Hepatic stellate cell (primary cell): ENCODE data around the gene OLFM2.
"Not testable (repeated sequence)": the region's sequence is repeated elsewhere in the genome, so short reads cannot be mapped to it uniquely, and the experiment has no call there.

ENCODE experiments used
- DNase-seq: peaks from one replicate; pipeline ENCODE4 v3.0.0; 2011; ENCODE audit warnings: low spot score

OLFM2 gene

DNA sequence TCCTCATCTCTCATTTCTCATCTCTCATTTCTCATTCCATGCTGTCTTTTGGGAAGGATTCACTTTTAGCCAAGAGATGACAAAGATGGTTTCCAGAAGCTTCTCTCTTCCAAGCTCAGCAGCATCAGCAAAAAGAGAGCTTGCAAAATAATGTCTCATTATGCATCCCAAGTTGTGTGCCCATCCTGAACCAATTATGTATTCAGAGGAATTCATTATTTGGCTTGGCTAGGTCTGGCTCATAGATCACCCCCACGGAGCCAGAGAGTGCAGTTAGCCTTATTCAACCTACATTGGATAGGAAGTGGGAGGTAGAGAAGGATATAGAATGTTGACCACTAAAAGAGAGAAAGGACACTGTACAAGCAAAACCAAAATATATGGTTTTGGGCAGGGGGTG, 5.4 kb upstream of the OLFM2 start:
- DNase-seq = no peak

DNA sequence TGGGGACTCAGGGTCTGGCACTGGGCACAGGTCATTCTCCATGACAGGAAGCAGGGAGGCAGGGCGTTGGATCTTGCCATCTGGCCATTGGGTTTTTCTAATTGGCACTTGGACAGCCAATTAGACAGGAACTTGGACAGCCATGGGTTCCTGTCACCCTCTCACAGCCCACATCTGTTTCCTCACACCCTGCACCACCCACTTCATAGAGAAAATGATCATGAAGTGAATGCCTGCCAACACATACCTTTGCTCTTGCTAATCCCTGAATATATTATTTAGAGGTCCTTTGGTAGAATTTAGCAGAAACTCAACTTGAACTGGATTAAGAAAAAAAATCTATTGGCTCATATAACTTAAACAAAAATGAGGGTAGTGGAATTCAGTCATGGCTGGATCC, 4.9 kb upstream of the OLFM2 start:
- DNase-seq = no peak

DNA sequence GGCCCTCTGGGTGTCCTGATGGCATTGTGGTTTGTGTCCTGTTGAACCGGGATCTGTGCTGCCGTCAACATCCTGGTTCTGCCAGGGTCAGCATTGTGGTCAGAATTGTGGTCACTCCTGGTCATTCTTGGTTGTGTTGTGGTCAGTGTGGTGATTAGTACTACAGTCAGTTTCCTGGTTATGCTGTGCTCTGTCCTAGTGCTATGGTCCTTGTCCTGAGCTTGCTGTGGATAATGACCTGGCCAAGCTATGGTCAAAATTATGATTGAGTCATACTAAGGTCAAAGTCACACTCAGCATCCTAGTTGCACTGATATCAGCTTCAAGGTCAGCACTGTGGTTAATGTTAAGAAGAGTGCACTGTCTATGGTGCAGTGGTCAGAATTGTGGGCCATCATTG, 4.5 kb upstream of the OLFM2 start:
- no peak for DNase-seq

DNA sequence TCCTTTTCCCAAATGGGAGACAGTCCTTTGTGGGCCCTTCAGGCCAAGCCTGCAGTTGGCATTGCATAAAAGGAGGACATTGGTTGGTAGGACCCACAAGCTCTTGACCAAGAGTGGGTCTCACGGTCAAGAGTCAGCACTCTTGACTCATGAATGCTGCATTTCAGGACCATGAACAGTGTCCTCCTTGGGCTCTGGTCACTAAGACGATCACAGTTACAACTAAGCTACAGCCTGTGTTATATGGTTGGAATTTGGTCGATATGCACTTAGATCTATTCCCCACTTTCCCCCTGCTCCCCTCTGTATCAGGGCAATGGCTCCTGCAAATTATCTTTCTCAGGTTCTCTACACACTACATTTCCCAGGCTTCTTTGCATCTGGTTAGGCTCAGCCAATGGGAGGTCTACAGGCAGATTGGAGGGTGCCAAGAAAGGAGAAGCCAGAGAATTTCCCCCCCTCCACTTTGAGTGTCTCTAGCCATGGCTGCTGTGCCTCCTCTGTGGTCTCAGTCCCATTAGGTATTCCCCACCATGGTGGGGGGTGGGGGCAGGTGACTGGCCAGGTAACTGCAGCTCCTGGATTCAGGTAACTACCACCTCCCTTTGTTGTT, 3.1 kb upstream of the OLFM2 start:
- DNase-seq = no peak

DNA sequence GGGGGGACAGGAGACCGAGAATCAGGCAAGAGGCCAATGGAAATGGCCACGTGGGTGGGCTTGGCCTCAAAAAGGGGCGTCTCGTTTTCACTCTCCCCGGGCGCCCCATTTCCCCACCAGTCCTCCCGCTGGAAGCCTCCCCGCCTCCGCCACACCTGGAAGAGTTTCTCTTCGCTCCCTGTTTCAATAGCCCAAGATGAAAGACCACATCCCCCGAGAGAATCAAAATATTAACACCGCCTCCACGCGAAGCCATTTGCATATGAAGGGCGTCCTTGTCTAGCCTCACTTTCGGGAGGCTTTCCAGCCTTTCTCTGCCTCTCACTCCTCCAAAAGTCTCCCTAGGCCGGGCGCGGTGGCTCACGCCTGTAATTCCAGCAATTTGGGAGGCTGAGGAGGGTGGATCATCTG, 691 bp upstream of the OLFM2 start:
- DNase-seq = no peak

DNA sequence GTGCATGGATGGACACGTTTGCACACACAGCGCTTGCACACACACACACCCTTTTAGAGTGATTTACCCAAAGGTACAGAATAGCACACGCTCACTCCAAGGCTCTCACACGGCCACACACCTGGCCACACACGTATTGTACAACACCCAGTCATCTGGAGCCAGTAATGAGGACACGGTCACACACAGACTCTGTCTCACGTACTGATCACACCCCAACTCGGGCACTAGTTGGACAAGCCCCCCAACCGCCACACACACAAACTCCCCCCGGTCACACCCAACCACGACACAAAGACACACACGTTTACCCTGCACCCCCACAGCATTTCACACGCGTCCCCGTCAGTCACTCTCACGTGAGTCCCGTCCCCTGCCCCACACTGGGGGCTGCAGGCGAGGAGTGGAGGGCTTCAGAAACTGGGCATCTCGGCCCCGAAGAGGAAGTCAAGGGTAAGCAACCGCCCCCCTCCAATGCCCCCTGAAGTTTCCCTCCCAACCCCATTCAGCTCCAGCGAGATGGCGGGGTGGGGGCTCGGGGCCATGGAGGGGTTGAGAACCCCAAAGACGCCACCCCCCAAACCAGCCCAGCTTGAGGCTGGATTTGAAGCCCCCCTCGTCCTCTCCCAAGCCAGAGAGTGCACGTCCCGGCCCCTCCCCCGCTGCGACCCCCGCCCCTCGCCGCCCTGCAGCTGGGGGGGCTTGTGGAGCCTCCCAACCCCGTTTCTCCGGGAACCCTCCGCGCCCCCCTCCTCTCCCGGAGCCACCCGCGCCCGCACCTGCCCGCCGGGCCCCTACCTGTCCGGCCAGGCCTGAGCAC, 599 bp downstream of the OLFM2 start:
- DNase-seq = no peak

DNA sequence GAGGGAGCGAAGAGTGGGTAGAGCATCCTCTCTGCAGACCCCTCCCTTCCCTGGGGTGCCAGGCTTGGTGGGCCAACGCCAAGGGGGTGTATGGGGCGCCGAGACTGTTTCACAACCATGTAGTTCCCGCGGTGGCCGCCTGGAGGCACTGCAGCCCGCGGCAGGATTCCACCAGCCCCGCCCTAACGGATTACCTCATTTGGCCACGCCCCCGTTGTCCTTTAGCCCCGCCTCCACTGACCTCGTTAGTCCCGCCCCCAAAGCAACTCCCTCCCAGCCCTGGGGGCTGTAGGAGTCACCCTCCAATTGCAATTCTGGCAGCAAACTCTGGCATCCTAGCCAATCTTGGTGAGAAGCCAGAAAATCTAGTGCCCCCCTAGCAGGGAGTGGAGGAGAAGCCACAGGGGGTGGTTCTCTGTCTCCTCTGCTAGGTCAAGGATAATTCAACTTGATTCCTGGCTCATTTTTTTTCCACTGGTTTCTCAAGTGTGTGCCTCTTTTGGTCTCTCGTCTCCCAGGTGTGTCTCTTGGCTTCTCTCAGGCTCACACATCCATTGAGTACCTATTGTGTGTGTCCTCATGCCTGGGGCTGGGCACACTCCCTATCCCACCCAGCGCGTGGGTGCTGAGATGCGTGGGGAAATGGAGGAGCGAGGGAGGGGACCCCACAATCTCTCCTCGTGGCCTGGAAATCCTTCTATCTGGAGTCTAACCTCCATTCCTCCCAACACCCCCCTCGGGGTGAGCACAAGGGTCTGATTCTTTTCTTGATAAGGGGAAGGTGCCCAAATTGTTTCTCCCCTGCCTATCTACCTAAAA, 2.0 kb downstream of the OLFM2 start:
- DNase-seq = peak; percentile 83

DNA sequence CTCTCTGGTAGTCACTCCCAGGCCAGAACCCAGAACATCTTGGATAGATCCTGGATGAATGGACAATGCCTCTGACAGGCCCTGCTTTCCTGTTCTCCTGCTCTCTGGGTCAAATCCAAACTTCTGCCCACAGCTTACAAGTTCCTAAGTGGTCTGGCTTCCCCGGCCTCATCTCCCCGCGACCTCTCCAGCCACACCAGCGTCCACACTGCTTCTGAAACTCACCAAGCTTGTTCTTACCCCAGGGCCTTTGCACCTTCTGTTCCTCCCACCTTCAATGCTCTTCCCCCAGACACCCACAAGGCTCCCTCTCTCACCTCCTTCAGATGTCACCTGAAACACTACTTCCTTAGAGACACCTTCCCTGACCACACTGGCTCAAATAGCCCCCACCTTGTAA, 3.5 kb downstream of the OLFM2 start:
- no peak for DNase-seq

DNA sequence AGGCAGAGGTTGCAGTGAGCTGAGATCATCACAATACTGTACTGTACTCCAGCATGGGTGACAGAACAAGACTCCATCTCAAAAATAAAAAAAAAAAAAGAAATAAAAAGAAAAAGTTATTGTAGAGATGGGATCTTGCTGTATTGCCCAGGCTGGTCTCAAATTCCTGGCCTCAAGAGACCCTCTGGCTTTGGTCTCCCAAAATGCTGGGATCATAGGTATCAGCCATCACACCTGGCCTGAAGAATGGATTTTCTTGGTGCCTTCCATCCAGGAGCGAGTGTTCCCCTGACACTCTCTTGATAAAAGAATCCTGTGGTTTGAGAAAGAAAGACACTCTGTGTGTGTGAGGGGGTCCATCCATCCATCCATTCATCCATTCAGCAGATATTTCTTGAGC, 4.7 kb downstream of the OLFM2 start:
- no peak for DNase-seq

DNA sequence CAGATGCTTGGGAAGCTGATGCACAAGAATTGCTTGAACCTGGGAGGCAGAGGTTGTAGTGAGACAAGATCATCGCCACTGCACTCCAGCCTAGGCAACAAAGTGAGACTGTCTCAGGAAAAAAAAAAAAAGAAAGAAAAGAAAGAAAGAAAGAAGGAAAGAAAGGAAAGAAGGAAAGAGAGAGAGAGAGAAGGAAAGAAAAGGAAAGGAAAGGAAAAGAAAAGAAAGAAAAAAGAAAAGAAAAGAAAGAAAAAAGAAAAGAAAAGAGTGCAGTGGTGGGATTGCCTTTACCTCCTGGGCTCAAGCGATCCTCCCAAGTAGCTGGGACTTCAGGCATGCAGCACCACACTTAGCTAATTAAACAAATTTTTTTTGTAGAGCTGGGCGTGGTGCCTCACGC, 12.9 kb downstream of the OLFM2 start:
- DNase-seq = no peak

DNA sequence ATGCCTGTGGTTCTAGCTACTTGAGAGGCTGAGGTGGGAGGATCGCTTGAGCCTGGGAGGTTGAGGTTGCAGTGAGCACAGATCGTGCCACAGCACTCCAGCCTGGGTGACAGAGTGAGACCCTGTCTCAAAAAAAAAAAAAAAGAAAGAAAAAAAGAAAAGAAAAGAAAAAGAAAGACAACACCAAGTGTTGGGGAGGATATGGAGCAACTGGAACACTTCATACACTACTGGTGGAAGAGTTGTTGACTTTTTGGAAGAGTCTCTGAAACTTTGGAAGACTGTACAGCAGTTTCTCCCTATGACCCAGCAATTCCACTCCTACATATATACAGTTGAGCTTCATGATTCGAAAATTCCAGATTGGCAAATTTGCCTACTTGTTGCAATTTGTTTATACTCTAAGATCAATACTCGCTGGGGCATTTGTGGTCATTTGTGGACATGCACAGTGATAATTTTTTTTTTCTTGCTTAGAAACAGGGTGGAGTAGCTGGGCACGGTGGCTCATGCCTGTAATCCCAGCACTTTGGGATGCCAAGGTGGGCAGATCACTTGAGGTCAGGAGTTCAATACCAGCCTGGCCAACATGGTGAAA, 13.4 kb downstream of the OLFM2 start:
- not testable (repeated sequence) for DNase-seq

DNA sequence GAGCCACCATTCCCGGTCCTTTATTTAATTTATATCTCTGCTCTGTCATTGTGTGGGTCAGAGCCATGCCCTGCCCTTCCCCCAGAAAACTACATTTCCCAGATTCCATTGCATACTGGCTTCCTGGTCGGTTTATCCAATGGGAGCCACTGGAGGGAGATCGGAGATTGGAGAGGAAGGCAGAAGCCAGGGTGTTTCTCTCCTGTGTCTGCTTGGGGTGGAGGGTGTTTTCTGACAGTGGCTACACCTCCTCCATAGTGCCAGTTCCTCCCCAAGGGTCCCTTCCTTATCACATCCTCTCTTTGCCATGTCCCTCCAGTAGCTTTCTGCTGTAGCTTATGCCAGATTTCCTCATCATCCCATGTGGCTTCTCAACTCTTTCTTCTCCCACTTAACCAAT, 19.0 kb downstream of the OLFM2 start:
- DNase-seq = peak; percentile 93

DNA sequence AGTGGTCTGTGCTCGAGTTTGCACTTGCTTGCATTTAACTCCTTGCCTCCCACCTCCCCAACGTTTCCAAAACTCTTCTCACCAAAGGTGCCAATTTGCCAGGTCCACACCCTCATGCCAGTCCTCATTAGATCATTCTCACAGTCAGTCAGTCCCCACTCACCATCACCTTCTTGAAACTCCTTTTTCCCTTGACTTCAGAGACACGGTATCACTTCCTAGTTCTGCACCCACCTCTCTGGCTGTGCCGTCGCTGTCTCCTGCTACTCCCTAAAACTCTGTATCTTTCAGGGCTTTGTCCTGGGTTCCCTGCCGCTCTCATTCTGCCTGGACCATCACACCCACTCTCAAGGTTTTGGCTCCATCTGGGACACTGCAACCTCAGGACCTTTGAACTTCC, 19.6 kb downstream of the OLFM2 start:
- no peak for DNase-seq

DNA sequence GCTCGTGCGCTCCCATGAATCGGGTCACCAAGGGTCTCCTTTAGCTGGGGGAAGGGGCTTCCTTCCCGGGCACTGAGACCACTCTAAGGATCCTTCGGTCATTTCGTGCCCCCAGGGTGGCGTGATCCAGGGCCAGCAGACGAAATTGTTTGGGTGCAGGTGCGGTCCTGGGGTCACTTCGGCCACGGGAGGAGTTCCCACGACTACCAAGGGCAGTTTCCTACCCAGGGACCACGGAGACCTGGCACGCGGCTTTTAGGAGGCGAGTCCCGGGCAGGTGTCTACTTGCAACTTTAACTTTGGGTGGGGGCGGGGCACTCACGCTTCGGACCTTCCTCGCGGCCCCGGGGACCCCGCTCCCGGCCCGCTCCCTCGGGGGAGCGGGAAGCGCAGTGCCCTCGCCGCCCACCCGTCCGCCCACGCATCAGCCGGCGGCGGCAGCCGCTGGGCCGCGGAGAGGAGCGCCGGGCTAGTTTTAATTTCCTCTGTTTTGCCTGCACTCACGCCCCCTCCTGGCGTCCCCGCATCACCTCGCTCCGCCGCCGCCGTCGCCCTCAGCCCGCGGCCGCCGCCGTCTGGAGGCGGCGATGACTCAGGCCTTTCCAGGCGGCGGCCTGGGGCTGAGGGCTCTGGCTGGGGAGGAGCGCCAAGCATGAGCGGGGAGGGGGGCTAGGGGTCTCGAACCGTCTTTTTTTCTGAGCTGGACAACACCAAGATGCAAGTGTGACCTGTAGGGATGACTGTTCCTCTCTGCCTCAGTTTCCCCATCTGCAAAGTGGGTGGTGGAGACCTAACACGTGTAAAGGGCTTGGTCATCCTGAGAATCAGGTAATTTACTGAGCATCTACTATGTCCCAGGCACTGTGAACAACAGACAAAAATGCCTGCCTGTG, 21.8 kb downstream of the OLFM2 start:
- peak; percentile 90 for DNase-seq

DNA sequence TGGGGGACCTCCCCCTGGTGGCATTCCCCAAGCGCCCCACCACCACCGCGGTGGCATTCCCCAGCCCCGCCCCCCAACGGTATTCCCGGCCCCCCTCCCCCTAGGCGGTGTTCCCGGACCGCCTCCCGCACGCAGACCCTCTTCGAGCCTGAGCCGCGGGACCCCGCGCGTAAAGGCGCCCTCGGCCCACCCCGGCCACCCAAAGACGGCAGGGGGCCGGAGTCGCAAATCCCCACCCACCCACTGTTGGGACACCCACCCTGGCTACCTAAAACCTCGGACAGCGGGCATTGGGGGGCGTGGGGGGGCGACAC, 22.4 kb downstream of the OLFM2 start:
- DNase-seq = no peak

DNA sequence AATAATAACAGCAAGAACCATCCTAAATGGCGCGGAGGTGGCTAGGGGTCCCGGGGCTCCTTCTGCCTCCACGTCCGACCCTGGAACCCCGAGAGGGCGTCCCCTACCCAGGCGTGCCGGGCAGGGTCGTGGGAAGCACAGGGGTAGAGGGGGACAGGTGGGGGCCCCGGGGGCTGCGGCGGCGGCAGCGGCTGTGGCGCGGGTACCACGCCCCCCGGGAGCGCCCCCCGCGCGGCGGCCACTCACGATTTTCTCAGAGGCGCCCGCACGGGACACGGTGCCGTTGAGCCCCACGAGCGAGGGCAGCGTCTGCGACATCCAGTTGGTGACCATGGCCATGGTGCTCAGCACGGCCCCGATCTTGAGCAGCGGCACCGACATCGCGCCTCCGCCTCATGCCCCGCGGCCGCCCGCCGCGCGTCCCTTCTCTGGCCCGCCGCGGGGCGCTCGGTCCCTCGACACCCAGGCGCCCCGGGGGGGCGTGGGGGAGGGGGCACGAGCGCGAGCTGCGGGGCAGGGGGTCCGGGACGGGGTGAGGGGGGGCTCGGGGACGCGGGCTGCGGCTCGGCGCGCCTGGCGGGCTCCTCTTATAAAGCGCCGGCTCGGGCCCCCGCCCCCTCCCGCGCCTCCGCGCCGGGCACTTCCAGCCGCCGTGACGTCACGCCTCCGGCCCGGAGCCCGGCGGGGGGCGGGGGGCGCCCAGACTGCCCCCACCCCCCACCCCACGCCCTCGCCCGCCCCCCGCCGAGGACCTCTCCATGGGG, 22.9 kb downstream of the OLFM2 start:
- DNase-seq = no peak

DNA sequence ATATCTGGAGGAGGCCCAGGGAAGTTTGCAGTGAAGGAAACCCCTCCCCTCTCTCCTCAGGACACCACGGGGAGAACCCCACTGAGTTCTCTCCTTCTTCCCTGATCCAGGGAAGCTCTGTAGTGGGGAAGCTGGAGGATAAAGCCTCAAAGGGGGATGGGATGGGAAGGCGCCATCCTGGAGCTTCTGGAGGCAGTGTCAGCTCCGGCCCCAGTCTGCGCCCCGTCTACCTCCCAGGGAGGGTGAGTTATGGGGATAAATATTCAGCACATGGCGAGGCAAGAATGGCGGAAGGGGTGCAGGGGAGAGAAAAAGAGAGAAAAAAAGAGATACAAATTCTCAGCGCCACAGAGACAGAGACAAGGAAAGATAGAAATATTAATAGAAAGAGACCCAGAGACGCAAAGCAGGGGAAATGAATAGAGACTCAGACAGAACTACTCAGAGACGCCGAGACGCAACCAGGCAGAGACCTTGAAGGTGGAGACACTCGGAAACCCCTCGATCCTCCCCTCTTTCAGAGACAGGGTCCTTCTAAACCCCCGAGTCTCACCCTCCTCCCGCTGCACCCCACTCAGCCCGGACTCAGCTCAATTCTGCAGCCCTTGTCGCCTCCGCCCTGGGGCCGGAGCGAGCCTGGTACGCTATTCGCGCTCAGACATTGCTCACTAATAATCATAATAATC, 23.6 kb downstream of the OLFM2 start:
- no peak for DNase-seq

DNA sequence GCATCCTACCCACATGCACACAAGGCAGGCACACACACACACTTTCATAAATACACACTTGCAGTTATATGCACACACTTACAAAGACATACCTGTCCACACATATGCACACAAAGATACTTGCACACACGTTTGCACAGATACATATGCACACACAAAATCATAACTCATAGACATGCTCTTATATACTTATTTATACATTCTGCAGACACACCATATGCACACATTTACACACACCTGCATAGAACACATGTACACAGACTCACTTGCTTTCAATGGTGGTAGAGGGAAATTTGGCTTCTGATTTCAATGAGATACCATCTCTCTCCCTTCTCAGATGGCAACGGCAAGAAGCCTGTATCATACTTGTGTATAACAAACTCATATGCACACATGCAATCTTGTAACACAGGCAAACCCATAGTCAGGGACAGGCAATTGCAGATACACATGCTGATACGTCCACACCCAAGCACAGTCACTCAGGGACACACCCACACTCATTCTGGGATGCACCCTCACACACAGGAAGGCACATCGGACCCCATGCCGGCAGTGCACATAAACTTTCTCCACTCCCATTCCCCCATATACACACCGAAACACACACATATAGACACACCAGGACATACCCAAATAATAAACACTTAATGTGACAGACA, 24.7 kb downstream of the OLFM2 start:
- DNase-seq = no peak

DNA sequence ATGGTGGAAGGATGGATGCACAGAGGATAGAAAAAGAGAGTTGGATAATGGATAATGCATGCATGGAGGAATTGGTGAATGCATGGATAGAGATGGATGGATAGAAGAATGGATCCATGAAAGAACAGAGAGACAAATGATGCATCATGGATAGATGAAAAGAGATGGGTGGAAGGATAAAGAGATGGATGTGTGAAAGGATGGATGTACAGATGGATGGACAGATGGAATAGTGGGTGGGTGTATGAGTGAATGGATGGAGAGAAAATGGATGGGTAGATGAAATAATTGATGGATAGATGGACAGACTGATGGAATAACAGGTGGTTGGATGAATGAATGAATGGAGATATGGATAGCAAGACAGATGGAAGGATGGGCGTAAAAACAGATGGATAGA, 25.7 kb downstream of the OLFM2 start:
- no peak for DNase-seq

DNA sequence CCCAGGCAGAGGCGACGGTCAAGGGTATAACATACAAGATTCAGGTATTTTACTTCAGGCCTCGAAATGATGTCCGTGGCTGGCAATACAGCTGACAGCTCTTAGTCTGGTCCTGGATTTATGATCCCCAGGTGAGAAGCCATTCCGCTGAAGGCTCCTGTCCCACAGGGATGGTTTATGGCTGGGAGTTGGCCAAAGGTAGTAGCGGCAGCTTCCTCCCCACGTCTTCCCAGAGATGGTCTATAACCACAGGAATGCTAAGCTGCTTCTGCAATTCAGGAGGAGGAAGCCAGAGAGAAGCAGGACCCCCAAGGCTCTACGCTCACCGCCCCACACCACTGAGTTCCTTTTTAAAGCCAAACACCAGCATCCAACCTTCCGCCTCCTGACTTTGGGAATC, 27.1 kb downstream of the OLFM2 start:
- no peak for DNase-seq
